Stomach (tissue), 9 donors: ENCODE data around the gene SLC39A1. TPM values are rescaled to one million over a fixed set of nuclear protein-coding genes. Genes with fewer than 3 reads are reported as not detected.
"Not testable (repeated sequence)": the region's sequence is repeated elsewhere in the genome, so short reads cannot be mapped to it uniquely, and the experiment has no call there.

ENCODE experiments used
- DNase-seq, 2 donors: peaks; one replicate each; pipeline versions ENCODE4 v3.0.0 to v3.0.0-alpha.2; 2013 to 2019
- H3K27ac ChIP-seq, 5 donors: fragments of 200-600 bp in 4 of 5; sonication (generic) in 4 of 5; one replicate each; pipeline ENCODE4 v1.5.1; 2013 to 2019; ENCODE audit warnings: mild to moderate bottlenecking in 1 of 5, moderate library complexity in 1 of 5
- H3K27me3 ChIP-seq, 3 donors: fragments of 200-600 bp; sonication (generic); one replicate each; pipeline ENCODE4 v1.5.1; 2017 to 2019; ENCODE audit warnings: mixed run types in 1 of 3
- H3K36me3 ChIP-seq, 4 donors: fragments of 200-600 bp; sonication (generic); 1 replicate in 3 of 4; 2 replicates in 1 of 4; pipeline ENCODE4 v1.5.1; 2016 to 2019
- H3K4me1 ChIP-seq, 4 donors: fragments of 200-600 bp; sonication (generic); one replicate each; pipeline ENCODE4 v1.5.1; 2016 to 2019
- H3K4me3 ChIP-seq, 4 donors: fragments of 200-600 bp; sonication (generic) in 3 of 4; one replicate each; pipeline ENCODE4 v1.5.1; 2016 to 2019; ENCODE audit warnings: mild to moderate bottlenecking in 1 of 4
- H3K9me3 ChIP-seq, 4 donors: fragments of 200-600 bp; sonication (generic); one replicate each; pipeline ENCODE4 v1.5.1; 2016 to 2019
- EP300 ChIP-seq: sonication (generic); formaldehyde crosslinking; IDR thresholded peaks from one replicate; pipeline ENCODE4 v1.6.1; 2017; ENCODE audit warnings: antibody characterized with exemption
- POLR2A ChIP-seq, 4 donors: fragments of 450-650 bp; IDR thresholded peaks; one replicate each; pipeline ENCODE4 v1.6.1; 2016; ENCODE audit warnings: antibody characterized with exemption in 4 of 4, control low read depth in 2 of 4, mild to moderate bottlenecking in 1 of 4, moderate library complexity in 1 of 4
- POLR2AphosphoS5 ChIP-seq, 3 donors: sonication (generic); formaldehyde crosslinking; IDR thresholded peaks; one replicate each; pipeline ENCODE4 v1.6.1; 2016; ENCODE audit warnings: antibody characterized with exemption in 3 of 3
- WGBS, 5 donors: extraction: QIAGEN DNeasy Blood & Tissue Kit in 3 of 5; methylation state at CpG; one replicate each; pipeline versions ENCODE4 v1.1.5 to v1.1.7; 2013 to 2018; 5-methylcytosine and 5-hydroxymethylcytosine counted together
- intact Hi-C: fragments of 100-400 bp; cut with DNase I; formaldehyde crosslinking; loops from one replicate; pipeline ENCODE4 v1.15.1; 2023; ENCODE audit warnings: low total_unique reads
- polyA plus RNA-seq, 3 donors: library from polyadenylated mRNA; stranded (reverse); fragments of 200-250 nt; gene quantifications; one replicate each; pipeline ENCODE4 v1.2.3, GENCODE V29; 2013
- total RNA-seq, 5 donors: library from RNA; depleted of rRNA; stranded (reverse); fragments of >200 nt; gene quantifications; one replicate each; pipeline versions ENCODE4 v1.1.0 to v1.2.3, GENCODE V29; 2014 to 2016
- TF ChIP-seq, protein P1 (sequence below), 7 experiments: fragments of 450-650 bp in 4 of 7; fragments of 200-600 bp in 3 of 7; sonication (generic) in 3 of 7; IDR thresholded peaks; one replicate each; pipeline ENCODE4 v1.5.1; 2016 to 2019; ENCODE audit warnings: antibody characterized with exemption in 7 of 7, control low read depth in 2 of 7, mild to moderate bottlenecking in 1 of 7
- donor health status: healthy with polysubstance abuse.
- donor health status: Bipolar disorder and iron deficiency.
- donor health status: healthy.

Gene SLC39A1
- total and polyA plus RNA-seq, 8 donors, result 6.4 to 80.6 (median 34.9) TPM

DNA sequence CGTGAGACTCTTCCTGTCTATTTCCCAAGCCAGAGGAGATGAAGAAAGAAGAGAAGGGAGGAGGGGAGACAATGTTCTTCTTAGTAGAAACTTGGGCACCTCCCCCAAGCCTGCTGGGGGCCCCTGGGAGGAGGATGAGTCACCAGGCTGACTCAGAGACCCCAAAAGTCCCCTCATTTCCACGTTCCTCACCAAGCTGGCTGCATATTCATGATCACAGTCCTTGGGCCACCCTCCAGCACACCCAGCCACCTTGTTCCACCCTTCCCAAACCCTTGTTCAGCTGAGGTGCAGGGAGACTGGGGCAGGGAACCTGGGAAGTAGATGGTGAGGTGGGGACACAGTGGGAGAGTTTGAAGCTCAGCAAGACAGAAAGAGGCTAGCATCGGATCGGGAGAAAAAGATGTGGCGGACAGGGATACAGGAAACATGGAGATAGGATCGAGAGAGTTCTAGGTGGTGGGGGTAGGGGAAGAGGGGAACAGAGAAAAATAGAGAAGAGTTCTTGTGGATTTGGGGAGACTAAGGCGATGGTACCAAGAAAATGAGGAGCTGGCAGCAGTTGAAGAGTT is 22.1 kb upstream of the SLC39A1 start:
- DNase-seq, result peak in 1 of 2 donors; percentile 65
- TF ChIP-seq POLR2AphosphoS5 (IDR thresholded peaks at IDR 0.05) (peak in 1 of 3 donors; percentile 57), POLR2A (IDR thresholded peaks at IDR 0.05) (no peak)
- Histone ChIP-seq H3K36me3 (peaks cover 8 to 35% (median 28%) of the 10 kb centered on the region in 4 donors), H3K27ac (peak overlapping the region; percentile 80 to 94 (median 89)), H3K9me3 (no peaks in the 10 kb centered on the region), H3K4me3 (peak overlapping the region; percentile 47 to 71 (median 56)), H3K27me3 (no peaks in the 10 kb centered on the region), H3K4me1 (peaks cover 15 to 41% (median 33%) of the 10 kb centered on the region in 4 donors)
- WGBS, 5 donors, result 7 to 16% (median 10%) methylated on average over 7 of the region's 7 CpGs
- intact Hi-C loops, result loop anchor here (5.0 kb wide), 1 partner anchor 188 kb away; no protein-coding TSS in a partner anchor

DNA sequence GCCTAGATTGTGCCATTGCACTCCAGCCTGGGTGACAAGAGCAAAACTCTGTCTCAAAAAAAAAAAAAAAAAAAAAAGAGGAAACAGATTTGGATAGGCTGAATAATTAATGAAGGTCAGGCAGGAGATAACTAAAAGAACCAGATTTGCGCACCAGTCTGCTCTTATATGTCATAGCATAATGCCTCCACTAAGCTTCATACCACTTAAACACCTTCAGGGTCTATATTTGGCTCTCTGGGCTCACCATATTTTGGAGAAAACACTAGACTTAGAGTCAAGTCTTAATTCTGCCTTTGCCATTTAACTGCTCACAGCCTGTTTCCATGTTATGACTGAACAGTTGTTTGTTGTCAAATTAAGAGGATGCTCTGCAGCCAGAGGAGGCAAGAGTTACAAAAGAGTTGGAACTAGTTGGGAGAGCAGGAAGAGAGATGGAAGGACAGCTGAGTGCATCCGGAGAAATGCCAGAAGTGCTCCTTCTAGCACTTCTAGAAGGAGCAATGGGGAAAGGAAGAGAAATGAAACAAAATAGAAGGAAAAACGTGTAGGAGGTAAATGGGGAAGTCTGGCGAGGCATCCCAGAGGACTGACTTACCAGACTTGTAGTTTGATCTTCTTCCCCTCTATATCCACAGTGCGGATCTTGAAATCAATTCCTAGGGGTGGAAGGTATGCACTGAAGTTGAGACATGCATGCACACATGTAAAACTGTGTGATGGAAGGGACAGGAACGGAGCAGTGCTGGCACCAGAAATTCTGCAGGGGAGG is 21.0 kb upstream of the SLC39A1 start:
- 65 to 72% (median 68%) methylated on average over 6 of the region's 6 CpGs for WGBS, 5 donors
- peaks cover 8 to 40% (median 31%) of the 10 kb centered on the region in 4 donors for H3K36me3 ChIP-seq

DNA sequence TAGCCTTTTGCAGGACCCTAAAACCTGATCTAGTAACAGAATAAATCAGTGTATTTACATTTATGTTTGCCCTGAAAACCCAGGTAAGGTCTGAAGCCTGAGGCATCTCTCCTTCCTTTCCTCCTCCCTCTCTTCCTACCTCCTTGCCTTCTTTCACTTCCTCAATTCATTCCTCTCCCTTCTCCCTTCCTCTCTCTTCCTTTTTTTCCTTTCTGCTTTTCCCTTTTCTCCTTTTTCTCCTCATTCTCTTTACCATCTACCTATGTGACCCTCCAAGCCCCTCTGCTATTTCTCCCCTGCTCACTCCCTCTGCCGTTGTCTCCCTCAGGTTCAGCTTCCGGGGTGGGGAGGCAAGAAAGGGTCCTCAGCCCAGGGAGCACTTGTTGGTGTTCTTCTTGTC is 18.4 kb upstream of the SLC39A1 start:
- H3K27me3 ChIP-seq, H3K4me3 ChIP-seq, intact Hi-C loops, H3K27ac ChIP-seq, DNase-seq, H3K9me3 ChIP-seq: not testable (repeated sequence)
- Histone ChIP-seq H3K4me1 (peaks cover 17 to 44% (median 39%) of the 10 kb centered on the region in 4 donors), H3K36me3 (peaks cover 8 to 45% (median 34%) of the 10 kb centered on the region in 4 donors)
- 85 to 93% (median 86%) methylated on average over 2 of the region's 2 CpGs for WGBS, 5 donors

More for the DNA sequence above, 21.0 kb upstream of the SLC39A1 start:
- Histone ChIP-seq H3K9me3 (no peaks in the 10 kb centered on the region), H3K27ac (peak overlapping the region in 4 of 5 donors; percentile 80 to 93 (median 88)), H3K27me3 (no peaks in the 10 kb centered on the region), H3K4me3 (peak overlapping the region in 3 of 4 donors; percentile 47 to 71 (median 55)), H3K4me1 (peaks cover 11 to 33% (median 27%) of the 10 kb centered on the region in 4 donors)
- intact Hi-C loops, result no loop called here
- DNase-seq, result peak in 1 of 2 donors; percentile 53
- TF ChIP-seq POLR2A (IDR thresholded peaks at IDR 0.05), result no peak
- TF ChIP-seq, protein P1, sequence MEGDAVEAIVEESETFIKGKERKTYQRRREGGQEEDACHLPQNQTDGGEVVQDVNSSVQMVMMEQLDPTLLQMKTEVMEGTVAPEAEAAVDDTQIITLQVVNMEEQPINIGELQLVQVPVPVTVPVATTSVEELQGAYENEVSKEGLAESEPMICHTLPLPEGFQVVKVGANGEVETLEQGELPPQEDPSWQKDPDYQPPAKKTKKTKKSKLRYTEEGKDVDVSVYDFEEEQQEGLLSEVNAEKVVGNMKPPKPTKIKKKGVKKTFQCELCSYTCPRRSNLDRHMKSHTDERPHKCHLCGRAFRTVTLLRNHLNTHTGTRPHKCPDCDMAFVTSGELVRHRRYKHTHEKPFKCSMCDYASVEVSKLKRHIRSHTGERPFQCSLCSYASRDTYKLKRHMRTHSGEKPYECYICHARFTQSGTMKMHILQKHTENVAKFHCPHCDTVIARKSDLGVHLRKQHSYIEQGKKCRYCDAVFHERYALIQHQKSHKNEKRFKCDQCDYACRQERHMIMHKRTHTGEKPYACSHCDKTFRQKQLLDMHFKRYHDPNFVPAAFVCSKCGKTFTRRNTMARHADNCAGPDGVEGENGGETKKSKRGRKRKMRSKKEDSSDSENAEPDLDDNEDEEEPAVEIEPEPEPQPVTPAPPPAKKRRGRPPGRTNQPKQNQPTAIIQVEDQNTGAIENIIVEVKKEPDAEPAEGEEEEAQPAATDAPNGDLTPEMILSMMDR (IDR thresholded peaks at IDR 0.05), result no peak
- TF ChIP-seq EP300, result no peak
- no peak for TF ChIP-seq POLR2AphosphoS5 (IDR thresholded peaks at IDR 0.05)

DNA sequence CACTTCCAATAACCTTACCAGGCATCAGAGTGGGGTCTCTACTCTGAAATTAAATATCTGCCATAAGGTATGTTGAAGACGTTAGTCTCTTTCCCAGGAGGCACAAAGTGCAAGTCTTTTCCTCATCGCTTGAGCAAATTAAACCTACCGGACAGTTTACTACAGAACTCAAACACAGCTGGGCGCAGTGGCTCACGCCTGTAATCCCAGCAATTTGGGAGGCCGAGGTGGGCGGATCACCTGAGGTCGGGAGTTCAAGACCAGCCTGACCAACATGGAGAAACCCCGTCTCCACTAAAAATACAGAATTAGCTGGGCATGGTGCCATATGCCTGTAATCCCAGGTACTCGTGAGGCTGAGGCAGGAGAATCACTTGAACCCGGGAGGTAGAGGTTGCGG is 15.8 kb upstream of the SLC39A1 start:
- Histone ChIP-seq H3K4me1 (peaks cover 15 to 49% (median 36%) of the 10 kb centered on the region in 4 donors), H3K27ac (peak overlapping the region in 1 of 5 donors; percentile 94), H3K36me3 (peaks cover 25 to 65% (median 56%) of the 10 kb centered on the region in 4 donors)
- intact Hi-C loops, H3K9me3 ChIP-seq, H3K4me3 ChIP-seq, DNase-seq, H3K27me3 ChIP-seq: not testable (repeated sequence)
- WGBS, 5 donors, result 88 to 95% (median 93%) methylated on average over 12 of the region's 12 CpGs

DNA sequence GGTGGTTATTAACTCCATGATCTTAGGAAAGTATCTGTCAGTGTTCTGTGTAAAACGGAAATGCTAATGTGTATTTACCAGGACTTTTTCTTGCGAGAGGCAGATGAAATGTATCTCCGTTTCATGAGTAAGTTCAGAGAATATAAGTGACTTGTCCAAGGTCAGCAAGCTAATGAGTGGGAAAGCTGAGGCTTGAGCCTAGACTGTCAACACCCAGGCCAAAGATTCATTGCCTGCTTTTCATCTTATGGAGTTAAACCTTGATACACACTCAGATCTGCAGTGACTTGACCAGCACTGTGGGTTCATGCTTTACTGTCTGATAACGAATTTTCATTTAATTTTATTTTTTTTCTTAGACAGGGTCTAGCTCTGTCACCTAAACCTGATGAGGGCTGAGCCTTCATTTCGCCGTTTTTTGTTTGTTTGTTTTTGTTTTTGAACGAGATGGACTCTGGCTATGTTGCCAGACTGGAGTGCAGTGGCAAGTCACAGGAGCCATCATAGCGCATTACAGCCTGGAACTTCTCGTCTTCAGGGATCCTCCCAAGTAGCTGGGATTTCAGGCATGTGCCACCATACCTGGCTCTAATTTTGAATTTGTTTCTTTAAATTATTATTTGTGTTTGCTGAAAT is 15.1 kb upstream of the SLC39A1 start:
- H3K4me3 ChIP-seq, result peak overlapping the region; percentile 81 to 99 (median 94)
- peaks cover 15 to 43% (median 35%) of the 10 kb centered on the region in 4 donors for H3K4me1 ChIP-seq
- no peaks in the 10 kb centered on the region for H3K9me3 ChIP-seq
- no peak for DNase-seq
- peaks cover 32 to 66% (median 62%) of the 10 kb centered on the region in 4 donors for H3K36me3 ChIP-seq
- peak overlapping the region in 4 of 5 donors; percentile 93 to 97 (median 96) for H3K27ac ChIP-seq
- H3K27me3 ChIP-seq, result no peaks in the 10 kb centered on the region
- WGBS, 5 donors, result 46 to 59% (median 53%) methylated on average over 9 of the region's 9 CpGs
- TF ChIP-seq, protein P1 (IDR thresholded peaks at IDR 0.05), result no peak
- TF ChIP-seq POLR2A (IDR thresholded peaks at IDR 0.05) (no peak), EP300 (no peak), POLR2AphosphoS5 (IDR thresholded peaks at IDR 0.05) (no peak)
- intact Hi-C loops, result no loop called here
